ENCODE data around the gene DDX5.

DDX5 gene

GRCh38 chr17:64540118-64540776, 34.2 kb upstream of the DDX5 start:
- DNase-seq (ENCODE audit: low read depth), result no peak
- TF ChIP-seq CTCF (conservative IDR thresholded peaks at IDR 0.05; ENCODE audit: low read depth, low read length), result no peak
- no peak overlapping the region for H3K4me3 ChIP-seq (ENCODE audit: low read length)

GRCh38 chr17:64538508-64539130, 32.5 kb upstream of the DDX5 start:
- no peak for DNase-seq (ENCODE audit: low read depth)
- H3K4me3 ChIP-seq (ENCODE audit: low read length), result no peak overlapping the region
- TF ChIP-seq CTCF (conservative IDR thresholded peaks at IDR 0.05; ENCODE audit: low read depth, low read length), result no peak

- no peak for DNase-seq (ENCODE audit: low read depth)
- TF ChIP-seq CTCF (conservative IDR thresholded peaks at IDR 0.05; ENCODE audit: low read depth, low read length), result no peak
- H3K4me3 ChIP-seq (ENCODE audit: low read length), result no peak overlapping the region
These were observed 31.4 kb upstream of the DDX5 start for GRCh38 chr17:64537488-64537887.

- TF ChIP-seq CTCF (conservative IDR thresholded peaks at IDR 0.05; ENCODE audit: low read depth, low read length), result no peak
- no peak for DNase-seq (ENCODE audit: low read depth)
These were observed 30.8 kb upstream of the DDX5 start for GRCh38 chr17:64536913-64537312.

GRCh38 chr17:64535357-64535756, 29.3 kb upstream of the DDX5 start:
- no peak overlapping the region for H3K4me3 ChIP-seq (ENCODE audit: low read length)
- no peak for DNase-seq (ENCODE audit: low read depth)
- no peak for TF ChIP-seq CTCF (conservative IDR thresholded peaks at IDR 0.05; ENCODE audit: low read depth, low read length)

More at GRCh38 chr17:64536913-64537312, 30.8 kb upstream of the DDX5 start:
- no peak overlapping the region for H3K4me3 ChIP-seq (ENCODE audit: low read length)

- H3K4me3 ChIP-seq (ENCODE audit: low read length), result no peak overlapping the region
- DNase-seq (ENCODE audit: low read depth), result no peak
- TF ChIP-seq CTCF (conservative IDR thresholded peaks at IDR 0.05; ENCODE audit: low read depth, low read length), result peak; percentile 28
These were observed 28.1 kb upstream of the DDX5 start for GRCh38 chr17:64534187-64534586.

GRCh38 chr17:64533784-64534183, 27.7 kb upstream of the DDX5 start:
- no peak for TF ChIP-seq CTCF (conservative IDR thresholded peaks at IDR 0.05; ENCODE audit: low read depth, low read length)
- no peak for DNase-seq (ENCODE audit: low read depth)
- no peak overlapping the region for H3K4me3 ChIP-seq (ENCODE audit: low read length)
